ENCODE measurements around the gene RUBCNL.

RUBCNL gene

DNA sequence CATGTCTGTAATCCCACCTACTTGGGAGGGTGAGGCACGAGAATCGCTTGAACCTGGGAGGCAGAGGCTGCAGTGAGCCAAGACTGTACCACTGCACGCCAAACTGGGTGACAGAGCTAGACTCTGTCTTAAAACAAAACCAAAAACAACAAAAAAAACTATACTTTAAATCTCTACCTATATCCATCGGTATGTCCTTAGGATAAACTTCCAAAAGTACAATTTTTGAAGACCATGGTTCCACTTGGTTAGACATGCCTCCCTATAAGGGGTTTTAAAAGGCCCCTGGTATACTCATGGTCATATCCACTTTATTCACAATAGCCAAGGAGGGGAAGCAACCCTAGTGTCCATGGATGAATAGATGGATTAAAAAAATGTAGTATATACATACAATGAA lies 39.8 kb downstream of the RUBCNL start:
- H3K27me3 ChIP-seq (ENCODE audit: insufficient read depth, low read length, poor library complexity, severe bottlenecking) = no peaks in the 10 kb centered on the region
- H3F3A ChIP-seq (ENCODE audit: low read depth) = no peaks in the 10 kb centered on the region
- no peaks in the 10 kb centered on the region for H3K79me2 ChIP-seq (ENCODE audit: insufficient read depth, low read length)
- H3K36me3 ChIP-seq (ENCODE audit: insufficient read depth, low read length) = peaks cover 13% of the 10 kb centered on the region; the same call in 1 of the 2 replicates
- no peaks in the 10 kb centered on the region for H3K4me1 ChIP-seq (ENCODE audit: insufficient read depth, low read length, poor library complexity, severe bottlenecking)
- TF ChIP-seq, protein P1, sequence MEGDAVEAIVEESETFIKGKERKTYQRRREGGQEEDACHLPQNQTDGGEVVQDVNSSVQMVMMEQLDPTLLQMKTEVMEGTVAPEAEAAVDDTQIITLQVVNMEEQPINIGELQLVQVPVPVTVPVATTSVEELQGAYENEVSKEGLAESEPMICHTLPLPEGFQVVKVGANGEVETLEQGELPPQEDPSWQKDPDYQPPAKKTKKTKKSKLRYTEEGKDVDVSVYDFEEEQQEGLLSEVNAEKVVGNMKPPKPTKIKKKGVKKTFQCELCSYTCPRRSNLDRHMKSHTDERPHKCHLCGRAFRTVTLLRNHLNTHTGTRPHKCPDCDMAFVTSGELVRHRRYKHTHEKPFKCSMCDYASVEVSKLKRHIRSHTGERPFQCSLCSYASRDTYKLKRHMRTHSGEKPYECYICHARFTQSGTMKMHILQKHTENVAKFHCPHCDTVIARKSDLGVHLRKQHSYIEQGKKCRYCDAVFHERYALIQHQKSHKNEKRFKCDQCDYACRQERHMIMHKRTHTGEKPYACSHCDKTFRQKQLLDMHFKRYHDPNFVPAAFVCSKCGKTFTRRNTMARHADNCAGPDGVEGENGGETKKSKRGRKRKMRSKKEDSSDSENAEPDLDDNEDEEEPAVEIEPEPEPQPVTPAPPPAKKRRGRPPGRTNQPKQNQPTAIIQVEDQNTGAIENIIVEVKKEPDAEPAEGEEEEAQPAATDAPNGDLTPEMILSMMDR (conservative IDR thresholded peaks at IDR 0.05; ENCODE audit: low read length) = no peak
- no peak for TF ChIP-seq EZH2phosphoT487 (IDR thresholded peaks at IDR 0.05; ENCODE audit: borderline replicate concordance)
- no peaks in the 10 kb centered on the region for H3K9me2 ChIP-seq (replicated peaks; ENCODE audit: low read depth, low read length)
- no peaks in the 10 kb centered on the region for H3K9me3 ChIP-seq (ENCODE audit: insufficient read depth, low read depth, low read length)
- no peak overlapping the region for H2AFZ ChIP-seq (ENCODE audit: low read length)
- H3K4me3 ChIP-seq (ENCODE audit: low read length, poor library complexity, severe bottlenecking) = no peak overlapping the region
- H3K9ac ChIP-seq (ENCODE audit: low read depth, low read length, poor library complexity, severe bottlenecking) = no peak overlapping the region
- no peaks in the 10 kb centered on the region for H4K20me1 ChIP-seq (ENCODE audit: insufficient read depth, low read length, poor library complexity, severe bottlenecking)
- no peak overlapping the region for H3K4me2 ChIP-seq (ENCODE audit: low read depth, low read length, poor library complexity, severe bottlenecking)

DNA sequence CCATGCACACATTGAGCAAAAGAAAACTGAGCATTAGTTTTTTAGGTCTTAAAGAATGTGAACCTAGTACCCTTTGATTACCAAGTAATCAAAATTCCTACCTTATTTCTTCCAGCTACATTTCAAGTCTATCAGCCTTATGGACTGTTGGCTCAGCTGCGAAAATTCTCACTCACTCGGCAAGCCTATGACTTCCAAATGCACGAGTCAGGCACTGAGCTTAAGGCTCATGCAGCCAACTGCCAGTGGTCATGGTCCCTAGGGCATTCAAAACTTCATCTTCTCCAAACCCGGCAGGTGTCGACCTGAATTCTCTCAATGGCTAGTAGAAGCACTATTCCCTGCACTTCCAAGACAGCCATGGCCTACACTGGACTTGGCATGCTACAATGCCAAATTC lies 41.2 kb downstream of the RUBCNL start:
- Histone ChIP-seq H3K9me3 (ENCODE audit: insufficient read depth, low read depth, low read length) (no peaks in the 10 kb centered on the region), H3K27me3 (ENCODE audit: insufficient read depth, low read length, poor library complexity, severe bottlenecking) (no peaks in the 10 kb centered on the region), H3K9ac (ENCODE audit: low read depth, low read length, poor library complexity, severe bottlenecking) (no peak overlapping the region), H3F3A (ENCODE audit: low read depth) (no peaks in the 10 kb centered on the region), H3K79me2 (ENCODE audit: insufficient read depth, low read length) (no peaks in the 10 kb centered on the region), H3K36me3 (ENCODE audit: insufficient read depth, low read length) (peaks cover 13% of the 10 kb centered on the region; the same call in 1 of the 2 replicates), H3K4me1 (ENCODE audit: insufficient read depth, low read length, poor library complexity, severe bottlenecking) (peaks cover 10% of the 10 kb centered on the region), H3K4me3 (ENCODE audit: low read length, poor library complexity, severe bottlenecking) (no peak overlapping the region), H2AFZ (ENCODE audit: low read length) (no peak overlapping the region), H3K4me2 (ENCODE audit: low read depth, low read length, poor library complexity, severe bottlenecking) (no peak overlapping the region), H3K9me2 (replicated peaks; ENCODE audit: low read depth, low read length) (no peaks in the 10 kb centered on the region), H4K20me1 (ENCODE audit: insufficient read depth, low read length, poor library complexity, severe bottlenecking) (no peaks in the 10 kb centered on the region)
- TF ChIP-seq EZH2phosphoT487 (IDR thresholded peaks at IDR 0.05; ENCODE audit: borderline replicate concordance) = no peak
- TF ChIP-seq, protein P1 (conservative IDR thresholded peaks at IDR 0.05; ENCODE audit: low read length) = no peak

DNA sequence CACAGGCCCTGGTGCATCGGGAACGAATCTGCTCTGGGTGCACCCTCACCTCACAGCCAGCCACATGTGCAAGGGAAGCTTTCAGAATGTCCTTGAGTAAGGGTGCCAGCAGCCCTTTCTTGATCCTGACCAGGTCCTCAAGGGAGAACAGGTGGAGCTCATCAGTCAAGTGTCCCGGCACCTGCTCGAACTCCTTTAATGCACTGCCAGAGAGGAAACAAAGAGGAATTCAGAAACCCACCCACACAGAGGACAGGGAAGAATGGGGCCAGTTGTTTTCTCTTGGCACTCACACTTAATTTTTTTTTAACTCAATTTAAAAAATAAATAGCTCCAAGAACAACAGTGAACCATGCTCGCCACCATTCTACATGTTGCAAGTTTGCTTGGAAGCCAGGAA lies 41.7 kb downstream of the RUBCNL start:
- no peak overlapping the region for H3K4me3 ChIP-seq (ENCODE audit: low read length, poor library complexity, severe bottlenecking)
- H3F3A ChIP-seq (ENCODE audit: low read depth) = no peaks in the 10 kb centered on the region
- H3K27me3 ChIP-seq (ENCODE audit: insufficient read depth, low read length, poor library complexity, severe bottlenecking) = no peaks in the 10 kb centered on the region
- peaks cover 14% of the 10 kb centered on the region for H3K4me1 ChIP-seq (ENCODE audit: insufficient read depth, low read length, poor library complexity, severe bottlenecking)
- peaks cover 13% of the 10 kb centered on the region; the same call in 1 of the 2 replicates for H3K36me3 ChIP-seq (ENCODE audit: insufficient read depth, low read length)
- H3K9me2 ChIP-seq (replicated peaks; ENCODE audit: low read depth, low read length) = no peaks in the 10 kb centered on the region
- H3K9me3 ChIP-seq (ENCODE audit: insufficient read depth, low read depth, low read length) = no peaks in the 10 kb centered on the region
- H3K79me2 ChIP-seq (ENCODE audit: insufficient read depth, low read length) = no peaks in the 10 kb centered on the region
- no peak overlapping the region for H3K9ac ChIP-seq (ENCODE audit: low read depth, low read length, poor library complexity, severe bottlenecking)
- H4K20me1 ChIP-seq (ENCODE audit: insufficient read depth, low read length, poor library complexity, severe bottlenecking) = no peaks in the 10 kb centered on the region
- no peak overlapping the region for H3K4me2 ChIP-seq (ENCODE audit: low read depth, low read length, poor library complexity, severe bottlenecking)
- no peak overlapping the region for H2AFZ ChIP-seq (ENCODE audit: low read length)
- TF ChIP-seq, protein P1 (conservative IDR thresholded peaks at IDR 0.05; ENCODE audit: low read length) = no peak
- TF ChIP-seq EZH2phosphoT487 (IDR thresholded peaks at IDR 0.05; ENCODE audit: borderline replicate concordance) = no peak

Measured in Loucy (cell line).